GM12878 (cell line): ENCODE results near the gene OPA1. TPM values are rescaled to one million over a fixed set of nuclear protein-coding genes. Genes with fewer than 3 reads are reported as not detected.
A peak's percentile ranks its signal among the peaks of the same experiment; 100 is the strongest.

ENCODE experiments used
- CHD1 ChIP-seq: IDR thresholded peaks from 2 replicates; pipeline ENCODE4 v1.6.1; 2012; ENCODE audit warnings: low read depth, low read length, improper control_type of control experiment
- CHD2 ChIP-seq: IDR thresholded peaks from 2 replicates; pipeline ENCODE4 v1.6.1; 2011; ENCODE audit warnings: low read depth, low read length, improper control_type of control experiment, borderline replicate concordance
- CREM ChIP-seq: IDR thresholded peaks from 2 replicates; pipeline ENCODE4 v1.6.1; 2014; ENCODE audit warnings: antibody characterized with exemption, low read depth
- FOXK2 ChIP-seq: fragments of 450-650 bp; IDR thresholded peaks from 2 replicates; pipeline ENCODE4 v1.6.1; 2017; ENCODE audit warnings: mild to moderate bottlenecking, moderate library complexity
- GABPA ChIP-seq: IDR thresholded peaks from 2 replicates; pipeline ENCODE4 v1.6.1; 2014; ENCODE audit warnings: antibody characterized with exemption, low read depth, mild to moderate bottlenecking, inconsistent platforms
- IRF4 ChIP-seq: IDR thresholded peaks from 2 replicates; pipeline ENCODE4 v1.6.1; 2011; ENCODE audit warnings: low read depth, low read length
- NFIC ChIP-seq: IDR thresholded peaks from 2 replicates; pipeline ENCODE4 v1.6.1; 2012; ENCODE audit warnings: low read depth, mild to moderate bottlenecking, inconsistent platforms, low read length, moderate library complexity
- PAX5 ChIP-seq: IDR thresholded peaks from 2 replicates; pipeline ENCODE4 v1.6.1; 2011; ENCODE audit warnings: low read depth, low read length, borderline replicate concordance
- POLR2AphosphoS2 ChIP-seq: IDR thresholded peaks from 2 replicates; pipeline ENCODE4 v1.6.1; 2011; ENCODE audit warnings: low read depth, mild to moderate bottlenecking, low read length, improper control_type of control experiment, moderate library complexity
- STAT3 ChIP-seq: IDR thresholded peaks from 2 replicates; pipeline ENCODE4 v1.6.1; 2011; ENCODE audit warnings: low read depth, low read length, improper control_type of control experiment
- TCF3 ChIP-seq: IDR thresholded peaks from 2 replicates; pipeline ENCODE4 v1.6.1; 2012; ENCODE audit warnings: low read depth, mild to moderate bottlenecking, low read length, borderline replicate concordance; ENCODE audit not compliant: insufficient read depth
- ZNF217 ChIP-seq: fragments of 450-650 bp; IDR thresholded peaks from 2 replicates; pipeline ENCODE4 v1.6.1; 2017; ENCODE audit warnings: antibody characterized with exemption, mild to moderate bottlenecking
- polyA plus RNA-seq, 11 experiments: library from polyadenylated mRNA; depleted of rRNA in 4 of 11; unstranded in 6 of 11; stranded (reverse) in 5 of 11; fragments of >200 nt; fragmentation: Nextera tagmentation in 4 of 11; fragmentation: Illumina TruSeq in 1 of 11; extraction: Ambion mirVana in 4 of 11; extraction: Trizol in 1 of 11; gene quantifications; 1 replicate in 1 of 11; 2 replicates in 10 of 11; pipeline versions ENCODE4 v1.2.1 to v1.2.3, GENCODE V29; 2011 to 2016; ENCODE audit warnings: inconsistent platforms in 2 of 11, missing spikeins in 2 of 11, low read depth in 1 of 11
- total RNA-seq, 4 experiments: library from RNA; depleted of rRNA in 3 of 4; stranded (reverse); fragments of >200 nt in 3 of 4; fragmentation: Illumina TruSeq in 1 of 4; extraction: Trizol in 1 of 4; gene quantifications; 2 replicates each; pipeline versions ENCODE4 v1.2.1 to v1.2.3, GENCODE V29; 2013 to 2021
- TF ChIP-seq, protein P1 (sequence below), 3 experiments: IDR thresholded peaks in 2 of 3; conservative IDR thresholded peaks in 1 of 3; 2 replicates each; pipeline ENCODE4 v1.5.1; 2011; ENCODE audit warnings: low read depth in 3 of 3, low read length in 3 of 3, mild to moderate bottlenecking in 3 of 3, control low read depth in 2 of 3, moderate library complexity in 2 of 3, inconsistent platforms in 1 of 3, mixed read lengths in 1 of 3; ENCODE audit not compliant: control insufficient read depth in 2 of 3, insufficient read depth in 1 of 3; ENCODE audit errors: extremely low read depth in 1 of 3
- TF ChIP-seq, protein P2 (sequence below): IDR thresholded peaks from 2 replicates; pipeline ENCODE4 v1.6.1; 2012; ENCODE audit warnings: mild to moderate bottlenecking, low read depth, low read length
- TF ChIP-seq, protein P3 (sequence below): IDR thresholded peaks from 2 replicates; pipeline ENCODE4 v1.6.1; 2011; ENCODE audit warnings: borderline replicate concordance, low read depth, mild to moderate bottlenecking, moderate library complexity, mixed read lengths, low read length; ENCODE audit not compliant: insufficient read depth; ENCODE audit errors: extremely low read length
- TF ChIP-seq, protein P4 (sequence below): fragments of 450-650 bp; formaldehyde crosslinking; IDR thresholded peaks from 2 replicates; pipeline ENCODE4 v1.5.0; 2022; ENCODE audit warnings: mild to moderate bottlenecking, missing genetic modification characterization

OPA1 gene
- total and polyA plus RNA-seq, 10 of the 15 experiments (the other 5 are each of a cell fraction or from before 2014, with no cell fraction given), result 14.7 to 108 (median 59.3) TPM

DNA sequence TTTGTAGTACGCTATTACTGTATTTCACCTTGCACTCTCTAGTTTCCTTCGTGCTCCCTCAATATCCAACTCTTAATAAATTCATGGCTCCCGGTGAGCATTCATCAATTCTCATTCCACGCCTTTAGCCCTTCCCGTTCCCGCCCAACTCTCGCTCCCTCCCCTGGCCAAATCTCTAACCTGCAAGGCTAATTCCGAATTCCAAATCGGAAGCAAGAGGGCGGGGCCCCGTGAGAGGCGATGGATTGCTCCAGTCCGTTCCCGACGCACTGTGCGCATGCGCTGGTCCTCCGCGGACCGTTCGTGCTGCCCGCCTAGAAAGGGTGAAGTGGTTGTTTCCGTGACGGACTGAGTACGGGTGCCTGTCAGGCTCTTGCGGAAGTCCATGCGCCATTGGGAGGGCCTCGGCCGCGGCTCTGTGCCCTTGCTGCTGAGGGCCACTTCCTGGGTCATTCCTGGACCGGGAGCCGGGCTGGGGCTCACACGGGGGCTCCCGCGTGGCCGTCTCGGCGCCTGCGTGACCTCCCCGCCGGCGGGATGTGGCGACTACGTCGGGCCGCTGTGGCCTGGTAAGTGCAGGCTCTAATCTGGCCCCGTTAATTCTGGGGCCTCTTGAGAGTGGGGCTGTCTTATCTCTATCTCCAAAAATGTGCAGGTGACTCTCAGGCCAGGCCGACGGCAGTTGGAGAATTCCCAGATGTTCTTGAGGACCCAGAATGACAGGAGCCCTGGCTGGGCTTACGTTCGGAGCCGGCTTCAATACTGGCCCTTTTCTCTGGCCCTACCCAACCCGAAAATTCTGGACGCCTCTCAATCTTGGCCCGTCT is at the start of gene OPA1 (continued):
- TF ChIP-seq, protein P1, sequence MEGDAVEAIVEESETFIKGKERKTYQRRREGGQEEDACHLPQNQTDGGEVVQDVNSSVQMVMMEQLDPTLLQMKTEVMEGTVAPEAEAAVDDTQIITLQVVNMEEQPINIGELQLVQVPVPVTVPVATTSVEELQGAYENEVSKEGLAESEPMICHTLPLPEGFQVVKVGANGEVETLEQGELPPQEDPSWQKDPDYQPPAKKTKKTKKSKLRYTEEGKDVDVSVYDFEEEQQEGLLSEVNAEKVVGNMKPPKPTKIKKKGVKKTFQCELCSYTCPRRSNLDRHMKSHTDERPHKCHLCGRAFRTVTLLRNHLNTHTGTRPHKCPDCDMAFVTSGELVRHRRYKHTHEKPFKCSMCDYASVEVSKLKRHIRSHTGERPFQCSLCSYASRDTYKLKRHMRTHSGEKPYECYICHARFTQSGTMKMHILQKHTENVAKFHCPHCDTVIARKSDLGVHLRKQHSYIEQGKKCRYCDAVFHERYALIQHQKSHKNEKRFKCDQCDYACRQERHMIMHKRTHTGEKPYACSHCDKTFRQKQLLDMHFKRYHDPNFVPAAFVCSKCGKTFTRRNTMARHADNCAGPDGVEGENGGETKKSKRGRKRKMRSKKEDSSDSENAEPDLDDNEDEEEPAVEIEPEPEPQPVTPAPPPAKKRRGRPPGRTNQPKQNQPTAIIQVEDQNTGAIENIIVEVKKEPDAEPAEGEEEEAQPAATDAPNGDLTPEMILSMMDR (IDR thresholded peaks at IDR 0.05 in 2 of 3, conservative IDR thresholded peaks at IDR 0.05 in 1 of 3; ENCODE audit: control insufficient read depth in 2 of 3, extremely low read depth in 1 of 3, insufficient read depth in 1 of 3, low read depth in 3 of 3, low read length in 3 of 3), result peak; percentile 3 to 10 (median 9); a peak in 2 of 6 replicates
- TF ChIP-seq POLR2AphosphoS2, result peak; percentile 81
- TF ChIP-seq, protein P2, sequence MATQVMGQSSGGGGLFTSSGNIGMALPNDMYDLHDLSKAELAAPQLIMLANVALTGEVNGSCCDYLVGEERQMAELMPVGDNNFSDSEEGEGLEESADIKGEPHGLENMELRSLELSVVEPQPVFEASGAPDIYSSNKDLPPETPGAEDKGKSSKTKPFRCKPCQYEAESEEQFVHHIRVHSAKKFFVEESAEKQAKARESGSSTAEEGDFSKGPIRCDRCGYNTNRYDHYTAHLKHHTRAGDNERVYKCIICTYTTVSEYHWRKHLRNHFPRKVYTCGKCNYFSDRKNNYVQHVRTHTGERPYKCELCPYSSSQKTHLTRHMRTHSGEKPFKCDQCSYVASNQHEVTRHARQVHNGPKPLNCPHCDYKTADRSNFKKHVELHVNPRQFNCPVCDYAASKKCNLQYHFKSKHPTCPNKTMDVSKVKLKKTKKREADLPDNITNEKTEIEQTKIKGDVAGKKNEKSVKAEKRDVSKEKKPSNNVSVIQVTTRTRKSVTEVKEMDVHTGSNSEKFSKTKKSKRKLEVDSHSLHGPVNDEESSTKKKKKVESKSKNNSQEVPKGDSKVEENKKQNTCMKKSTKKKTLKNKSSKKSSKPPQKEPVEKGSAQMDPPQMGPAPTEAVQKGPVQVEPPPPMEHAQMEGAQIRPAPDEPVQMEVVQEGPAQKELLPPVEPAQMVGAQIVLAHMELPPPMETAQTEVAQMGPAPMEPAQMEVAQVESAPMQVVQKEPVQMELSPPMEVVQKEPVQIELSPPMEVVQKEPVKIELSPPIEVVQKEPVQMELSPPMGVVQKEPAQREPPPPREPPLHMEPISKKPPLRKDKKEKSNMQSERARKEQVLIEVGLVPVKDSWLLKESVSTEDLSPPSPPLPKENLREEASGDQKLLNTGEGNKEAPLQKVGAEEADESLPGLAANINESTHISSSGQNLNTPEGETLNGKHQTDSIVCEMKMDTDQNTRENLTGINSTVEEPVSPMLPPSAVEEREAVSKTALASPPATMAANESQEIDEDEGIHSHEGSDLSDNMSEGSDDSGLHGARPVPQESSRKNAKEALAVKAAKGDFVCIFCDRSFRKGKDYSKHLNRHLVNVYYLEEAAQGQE, result peak; percentile 12; the same call in 1 of the 2 replicates
- TF ChIP-seq, protein P3, sequence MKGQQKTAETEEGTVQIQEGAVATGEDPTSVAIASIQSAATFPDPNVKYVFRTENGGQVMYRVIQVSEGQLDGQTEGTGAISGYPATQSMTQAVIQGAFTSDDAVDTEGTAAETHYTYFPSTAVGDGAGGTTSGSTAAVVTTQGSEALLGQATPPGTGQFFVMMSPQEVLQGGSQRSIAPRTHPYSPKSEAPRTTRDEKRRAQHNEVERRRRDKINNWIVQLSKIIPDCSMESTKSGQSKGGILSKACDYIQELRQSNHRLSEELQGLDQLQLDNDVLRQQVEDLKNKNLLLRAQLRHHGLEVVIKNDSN, result no peak
- TF ChIP-seq, protein P4, sequence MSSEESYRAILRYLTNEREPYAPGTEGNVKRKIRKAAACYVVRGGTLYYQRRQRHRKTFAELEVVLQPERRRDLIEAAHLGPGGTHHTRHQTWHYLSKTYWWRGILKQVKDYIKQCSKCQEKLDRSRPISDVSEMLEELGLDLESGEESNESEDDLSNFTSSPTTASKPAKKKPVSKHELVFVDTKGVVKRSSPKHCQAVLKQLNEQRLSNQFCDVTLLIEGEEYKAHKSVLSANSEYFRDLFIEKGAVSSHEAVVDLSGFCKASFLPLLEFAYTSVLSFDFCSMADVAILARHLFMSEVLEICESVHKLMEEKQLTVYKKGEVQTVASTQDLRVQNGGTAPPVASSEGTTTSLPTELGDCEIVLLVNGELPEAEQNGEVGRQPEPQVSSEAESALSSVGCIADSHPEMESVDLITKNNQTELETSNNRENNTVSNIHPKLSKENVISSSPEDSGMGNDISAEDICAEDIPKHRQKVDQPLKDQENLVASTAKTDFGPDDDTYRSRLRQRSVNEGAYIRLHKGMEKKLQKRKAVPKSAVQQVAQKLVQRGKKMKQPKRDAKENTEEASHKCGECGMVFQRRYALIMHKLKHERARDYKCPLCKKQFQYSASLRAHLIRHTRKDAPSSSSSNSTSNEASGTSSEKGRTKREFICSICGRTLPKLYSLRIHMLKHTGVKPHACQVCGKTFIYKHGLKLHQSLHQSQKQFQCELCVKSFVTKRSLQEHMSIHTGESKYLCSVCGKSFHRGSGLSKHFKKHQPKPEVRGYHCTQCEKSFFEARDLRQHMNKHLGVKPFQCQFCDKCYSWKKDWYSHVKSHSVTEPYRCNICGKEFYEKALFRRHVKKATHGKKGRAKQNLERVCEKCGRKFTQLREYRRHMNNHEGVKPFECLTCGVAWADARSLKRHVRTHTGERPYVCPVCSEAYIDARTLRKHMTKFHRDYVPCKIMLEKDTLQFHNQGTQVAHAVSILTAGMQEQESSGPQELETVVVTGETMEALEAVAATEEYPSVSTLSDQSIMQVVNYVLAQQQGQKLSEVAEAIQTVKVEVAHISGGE (CRISPR knock-in tag), result peak; percentile 93
- peak; percentile 95 for TF ChIP-seq GABPA
- no peak for TF ChIP-seq STAT3
- 0 out of 2 replicates have a peak, but pooled peaks have one; percentile 36 for TF ChIP-seq TCF3
- TF ChIP-seq FOXK2, result peak; percentile 78
- TF ChIP-seq CREM, result peak; percentile 88
- peak; percentile 32; the same call in 1 of the 2 replicates for TF ChIP-seq CHD1
- peak; percentile 82; the same call in 1 of the 2 replicates for TF ChIP-seq CHD2
- TF ChIP-seq NFIC, result no peak
- peak; percentile 61; the same call in 1 of the 2 replicates for TF ChIP-seq IRF4
- TF ChIP-seq ZNF217, result no peak
- TF ChIP-seq PAX5, result peak; percentile 49; the same call in 1 of the 2 replicates
